Retina (tissue), 1 donor: ENCODE measurements around the gene TMCO6.

ENCODE experiments used
- DNase-seq: peaks from one replicate; pipeline ENCODE4 v3.0.0-alpha.2; 2016

TMCO6 gene

GRCh38 chr5:140674211-140674610, 35.0 kb downstream of the TMCO6 start:
- DNase-seq, result no peak

GRCh38 chr5:140674629-140675028, 35.4 kb downstream of the TMCO6 start:
- DNase-seq, result no peak

GRCh38 chr5:140677947-140678346, 38.7 kb downstream of the TMCO6 start:
- no peak for DNase-seq

- no peak for DNase-seq
Observed at GRCh38 chr5:140678993-140679392, 39.7 kb downstream of the TMCO6 start.

GRCh38 chr5:140690376-140690932, 51.2 kb downstream of the TMCO6 start:
- DNase-seq, result no peak

GRCh38 chr5:140690941-140691924, 52.0 kb downstream of the TMCO6 start, which contains the start of the genes HARS1 and HARS2:
Gene HARS1, minus strand, starts transcription at chr5:140691370. Its CDS starts 66 bp downstream, at chr5:140691304.
Gene HARS2, plus strand, starts transcription at chr5:140691455. Its CDS starts 194 bp downstream, at chr5:140691649.
- peak; percentile 95 for DNase-seq

- no peak for DNase-seq
Observed at GRCh38 chr5:140694276-140694675, 55.0 kb downstream of the TMCO6 start.
